ENCODE data around the gene BAZ2B. TPM values are rescaled to one million over a fixed set of nuclear protein-coding genes. Genes with fewer than 3 reads are reported as not detected.

Gene BAZ2B
- total RNA-seq, 6 experiments from 2014 or later = 18.0 to 32.8 (median 24.2) TPM

GRCh38 chr2:159555651-159556392 is 60.5 kb downstream of the BAZ2B start:
- no peak for TF ChIP-seq CTCF (IDR thresholded peaks at IDR 0.05)
- TF ChIP-seq POLR2A (IDR thresholded peaks at IDR 0.05) = no peak
- H3K4me3 ChIP-seq = no peak overlapping the region
- DNase-seq (no peak), ATAC-seq (no peak)
- no peaks in the 10 kb centered on the region for H3K36me3 ChIP-seq
- 74% methylated on average over 4 of the region's 4 CpGs for WGBS (ENCODE audit: insufficient coverage, low coverage, low lambda C conversion rate, missing lambda C conversion rate)
- no peaks in the 10 kb centered on the region for H3K27me3 ChIP-seq
- H3K9me3 ChIP-seq = no peaks in the 10 kb centered on the region
- H3K27ac ChIP-seq = no peak overlapping the region
- intact Hi-C loops (cut with DNase I) = no loop called here
- no peaks in the 10 kb centered on the region for H3K4me1 ChIP-seq

GRCh38 chr2:159553727-159554126 is 62.6 kb downstream of the BAZ2B start:
- Histone ChIP-seq H3K4me1 (no peaks in the 10 kb centered on the region), H3K36me3 (no peaks in the 10 kb centered on the region), H3K4me3 (no peak overlapping the region), H3K27me3 (no peaks in the 10 kb centered on the region), H3K27ac (no peak overlapping the region), H3K9me3 (no peaks in the 10 kb centered on the region)
- intact Hi-C loops (cut with DNase I) = no loop called here
- WGBS (ENCODE audit: insufficient coverage, low coverage, low lambda C conversion rate, missing lambda C conversion rate) = 7% methylated on average over 1 of the region's 1 CpG
- ATAC-seq (peak in 3 of 4 donors; percentile 25 to 68 (median 35)), DNase-seq (no peak)
- TF ChIP-seq CTCF (IDR thresholded peaks at IDR 0.05) = no peak
- no peak for TF ChIP-seq POLR2A (IDR thresholded peaks at IDR 0.05)

- no peak overlapping the region for H3K4me3 ChIP-seq
- intact Hi-C loops (cut with DNase I) = no loop called here
- no peak for DNase-seq
- TF ChIP-seq CTCF (IDR thresholded peaks at IDR 0.05) (no peak), POLR2A (IDR thresholded peaks at IDR 0.05) (no peak)
- H3K27me3 ChIP-seq = no peaks in the 10 kb centered on the region
- no peaks in the 10 kb centered on the region for H3K4me1 ChIP-seq
- no peaks in the 10 kb centered on the region for H3K36me3 ChIP-seq
- no peak overlapping the region for H3K27ac ChIP-seq
- ATAC-seq = no peak
- H3K9me3 ChIP-seq = no peaks in the 10 kb centered on the region
- 70% methylated on average over 1 of the region's 1 CpG for WGBS (ENCODE audit: insufficient coverage, low coverage, low lambda C conversion rate, missing lambda C conversion rate)
Observed at GRCh38 chr2:159551806-159552205, 64.5 kb downstream of the BAZ2B start.

DNA sequence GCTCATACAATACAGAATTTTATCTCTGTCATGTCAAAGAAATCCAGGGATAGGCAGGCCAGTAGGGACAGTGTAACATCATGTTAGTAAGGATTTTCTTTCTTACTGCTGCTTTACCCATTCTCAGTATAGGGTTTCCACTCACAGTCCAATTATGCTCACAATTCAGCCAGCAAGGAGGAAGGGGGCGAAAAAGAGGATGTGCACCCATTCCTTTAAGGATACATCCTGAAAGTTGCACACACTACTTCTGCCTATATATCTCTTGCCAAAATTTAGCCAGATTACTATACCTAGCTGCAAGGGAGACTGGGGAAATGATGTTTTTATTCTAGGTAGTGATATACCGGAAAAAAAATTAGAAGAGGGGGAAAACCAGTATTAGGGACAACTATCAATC is 66.1 kb downstream of the BAZ2B start:
- DNase-seq (no peak), ATAC-seq (no peak)
- Histone ChIP-seq H3K27me3 (no peaks in the 10 kb centered on the region), H3K4me1 (no peaks in the 10 kb centered on the region), H3K4me3 (no peak overlapping the region), H3K27ac (no peak overlapping the region), H3K36me3 (no peaks in the 10 kb centered on the region), H3K9me3 (no peaks in the 10 kb centered on the region)
- TF ChIP-seq CTCF (IDR thresholded peaks at IDR 0.05) (no peak), POLR2A (IDR thresholded peaks at IDR 0.05) (no peak)
- 79% methylated on average over 2 of the region's 2 CpGs for WGBS (ENCODE audit: insufficient coverage, low coverage, low lambda C conversion rate, missing lambda C conversion rate)
- intact Hi-C loops (cut with DNase I) = no loop called here

Data from right lobe of liver (tissue), 6 donors.